OCI-LY1 (cell line): Measurements from ENCODE around the gene ACSL1.

Experiments used
- H2AFZ ChIP-seq: fragments of 200-600 bp; sonication (generic), shearing (Covaris generic); 2 replicates; pipeline ENCODE4 v1.6.0; 2014; ENCODE audit warnings: antibody characterized with exemption, mild to moderate bottlenecking, low read length
- H3F3A ChIP-seq: fragments of 200-600 bp; sonication (generic), shearing (Covaris generic); 2 replicates; pipeline ENCODE4 v1.6.0; 2014; ENCODE audit warnings: mild to moderate bottlenecking, antibody characterized with exemption, low read length, moderate library complexity; ENCODE audit not compliant: insufficient read depth
- H3K27ac ChIP-seq: fragments of 200-600 bp; sonication (generic); 2 replicates; pipeline ENCODE4 v1.5.1; 2014; ENCODE audit warnings: low read length, mixed run types, mild to moderate bottlenecking, low read depth; ENCODE audit not compliant: poor library complexity, severe bottlenecking
- H3K27me3 ChIP-seq: fragments of 200-600 bp; sonication (generic); 2 replicates; pipeline ENCODE4 v1.6.0; 2014; ENCODE audit warnings: antibody characterized with exemption, mild to moderate bottlenecking, low read length, moderate library complexity; ENCODE audit not compliant: insufficient read depth
- H3K36me3 ChIP-seq: fragments of 200-600 bp; sonication (generic); 2 replicates; pipeline ENCODE4 v1.6.1; 2014; ENCODE audit warnings: mild to moderate bottlenecking, antibody characterized with exemption, low read length, moderate library complexity, mixed read lengths; ENCODE audit not compliant: insufficient read depth
- H3K4me1 ChIP-seq: fragments of 200-600 bp; sonication (generic); 2 replicates; pipeline ENCODE4 v1.5.1; 2014; ENCODE audit warnings: mild to moderate bottlenecking, low read length, moderate library complexity; ENCODE audit not compliant: insufficient read depth, severe bottlenecking
- H3K4me2 ChIP-seq: fragments of 200-600 bp; sonication (generic), shearing (Covaris generic); 2 replicates; pipeline ENCODE4 v1.6.1; 2014; ENCODE audit warnings: low read length
- H3K4me3 ChIP-seq: fragments of 200-600 bp; sonication (generic); 2 replicates; pipeline ENCODE4 v1.5.1; 2014; ENCODE audit warnings: low read length, low read depth, mild to moderate bottlenecking, mixed read lengths; ENCODE audit not compliant: poor library complexity, severe bottlenecking
- H3K79me2 ChIP-seq: fragments of 200-600 bp; shearing (Covaris generic); 2 replicates; pipeline ENCODE4 v1.6.1; 2016; ENCODE audit warnings: mixed run types, low read length, mixed read lengths; ENCODE audit not compliant: insufficient read depth
- H3K9ac ChIP-seq: fragments of 200-600 bp; sonication (generic), shearing (Covaris generic); 2 replicates; pipeline ENCODE4 v1.6.1; 2014; ENCODE audit warnings: mild to moderate bottlenecking, low read length, mixed read lengths
- H3K9me2 ChIP-seq: fragments of 200-600 bp; sonication (generic), shearing (Covaris generic); 2 replicates; pipeline ENCODE4 v1.6.1; 2014; ENCODE audit warnings: low read depth, mild to moderate bottlenecking, low read length, mixed read lengths
- H3K9me3 ChIP-seq: fragments of 200-600 bp; shearing (Covaris generic); 2 replicates; pipeline ENCODE4 v1.6.1; 2014; ENCODE audit warnings: low read length, mixed read lengths
- H4K20me1 ChIP-seq: fragments of 200-600 bp; sonication (generic), shearing (Covaris generic); 2 replicates; pipeline ENCODE4 v1.6.0; 2016; ENCODE audit warnings: mild to moderate bottlenecking, low read length; ENCODE audit not compliant: insufficient read depth
- CTCF ChIP-seq: fragments of 200-600 bp; sonication (generic), shearing (Covaris generic); IDR thresholded peaks from 2 replicates; pipeline ENCODE4 v1.5.1; 2017; ENCODE audit warnings: mild to moderate bottlenecking, antibody characterized with exemption, low read length, moderate library complexity, mixed read lengths
- EZH2 ChIP-seq: fragments of 200-600 bp; sonication (generic), shearing (Covaris generic); IDR thresholded peaks from 2 replicates; pipeline ENCODE4 v1.8.0; 2017; ENCODE audit warnings: borderline replicate concordance, mixed run types, mild to moderate bottlenecking, antibody characterized with exemption, low read length, moderate library complexity, mixed read lengths

ACSL1 gene

GRCh38 chr4:184805462-184806228, 20.1 kb downstream of the ACSL1 start:
- no peak for TF ChIP-seq EZH2
- TF ChIP-seq CTCF: no peak
- no peaks in the 10 kb centered on the region for H3K9me2 ChIP-seq
- H3K36me3 ChIP-seq: no peaks in the 10 kb centered on the region
- H3K27me3 ChIP-seq: no peaks in the 10 kb centered on the region
- H4K20me1 ChIP-seq: no peaks in the 10 kb centered on the region
- H3K4me1 ChIP-seq: peaks cover 6% of the 10 kb centered on the region
- no peaks in the 10 kb centered on the region for H3F3A ChIP-seq
- no peak overlapping the region for H2AFZ ChIP-seq
- no peak overlapping the region for H3K9ac ChIP-seq
- no peak overlapping the region for H3K27ac ChIP-seq
- H3K9me3 ChIP-seq: no peaks in the 10 kb centered on the region
- H3K4me2 ChIP-seq: no peak overlapping the region
- H3K4me3 ChIP-seq: no peak overlapping the region
- H3K79me2 ChIP-seq: no peaks in the 10 kb centered on the region

DNA sequence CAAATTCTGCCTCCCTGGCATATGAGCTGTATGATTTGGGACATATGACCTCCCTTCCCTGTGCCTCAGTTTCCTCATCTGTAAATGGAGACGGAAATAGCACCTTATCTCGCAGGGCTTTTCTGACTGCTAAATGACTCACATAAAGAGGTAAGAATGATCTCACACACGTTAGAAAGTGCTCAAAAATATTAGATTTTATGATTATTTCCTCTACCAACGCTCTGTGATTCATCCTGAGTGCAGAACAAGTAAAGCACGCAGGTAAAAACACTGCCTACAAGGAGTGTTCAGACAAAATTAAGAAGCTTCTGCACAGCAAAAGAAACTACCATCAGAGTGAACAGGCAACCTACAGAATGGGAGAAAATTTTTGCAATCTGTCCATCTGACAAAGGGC, 21.1 kb downstream of the ACSL1 start:
- peaks cover 6% of the 10 kb centered on the region for H3K4me1 ChIP-seq

DNA sequence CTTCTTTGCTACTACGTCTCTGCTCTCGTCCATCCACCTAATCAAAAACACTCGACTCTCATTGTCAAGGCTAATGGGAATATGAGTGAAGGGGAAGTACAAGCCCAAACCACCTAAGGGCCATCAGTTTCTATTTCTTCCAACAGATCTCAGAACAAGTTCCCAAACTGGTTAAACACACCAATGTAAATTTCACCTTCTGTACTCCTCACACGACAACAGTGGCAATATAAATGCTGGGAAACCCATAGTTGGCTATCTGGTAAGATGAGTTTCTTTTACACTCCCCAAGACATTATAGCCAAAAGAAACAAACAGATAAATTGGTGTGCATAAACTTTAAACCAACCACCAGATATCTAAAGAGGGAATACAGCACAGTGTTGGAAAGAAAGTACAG, 21.9 kb downstream of the ACSL1 start:
- peaks cover 6% of the 10 kb centered on the region for H3K4me1 ChIP-seq
- H4K20me1 ChIP-seq: no peaks in the 10 kb centered on the region
- H3K79me2 ChIP-seq: no peaks in the 10 kb centered on the region
- no peaks in the 10 kb centered on the region for H3K36me3 ChIP-seq
- H3K27ac ChIP-seq: no peak overlapping the region
- no peaks in the 10 kb centered on the region for H3K27me3 ChIP-seq
- no peak overlapping the region for H3K9ac ChIP-seq
- no peaks in the 10 kb centered on the region for H3K9me3 ChIP-seq
- no peak overlapping the region for H3K4me3 ChIP-seq
- H3F3A ChIP-seq: no peaks in the 10 kb centered on the region
- no peak overlapping the region for H3K4me2 ChIP-seq
- no peak for TF ChIP-seq CTCF
- no peak for TF ChIP-seq EZH2
- H2AFZ ChIP-seq: no peak overlapping the region
- H3K9me2 ChIP-seq: no peaks in the 10 kb centered on the region

More for the DNA sequence above, 21.1 kb downstream of the ACSL1 start:
- Histone ChIP-seq H3K4me2 (no peak overlapping the region), H3K27ac (no peak overlapping the region), H3K27me3 (no peaks in the 10 kb centered on the region), H3K36me3 (no peaks in the 10 kb centered on the region), H4K20me1 (no peaks in the 10 kb centered on the region), H2AFZ (no peak overlapping the region), H3K9me2 (no peaks in the 10 kb centered on the region), H3F3A (no peaks in the 10 kb centered on the region), H3K9me3 (no peaks in the 10 kb centered on the region), H3K4me3 (no peak overlapping the region), H3K79me2 (no peaks in the 10 kb centered on the region), H3K9ac (no peak overlapping the region)
- TF ChIP-seq CTCF: no peak
- no peak for TF ChIP-seq EZH2
